PC-3 (cell line): ENCODE data around the gene RBBP8. TPM values are rescaled to one million over a fixed set of nuclear protein-coding genes. Genes with fewer than 3 reads are reported as not detected.

Experiments
- ATAC-seq: fragments of 200-7000 bp; cut with Tn5 transposase; 2 replicates; pipeline ENCODE4 v1.9.1; 2020; ENCODE audit warnings: mild to moderate bottlenecking, moderate library complexity
- BruUV-seq: library from RNA; stranded (reverse); fragments of 400-500 nt; replicated peaks from 2 replicates; lab custom pipeline; 2021; lab: Mats Ljungman, UMichigan
- CTCF ChIA-PET: fragments of 300-600 bp; sonication (Branson Sonifier 250); formaldehyde crosslinking; loops from one replicate; lab custom pipeline; 2022; ENCODE audit warnings: antibody characterized with exemption; lab: Charles Lee
- POLR2A ChIA-PET: fragments of 300-600 bp; sonication (Branson Sonifier 250); formaldehyde crosslinking; loops from one replicate; lab custom pipeline; 2022; ENCODE audit warnings: antibody characterized with exemption; ENCODE audit not compliant: unreplicated experiment; lab: Charles Lee
- DNase-seq: peaks from one replicate; pipeline ENCODE4 v3.0.0-alpha.2; 2015
- H2AFZ ChIP-seq: fragments of 300-600 bp; sonication (generic); 2 replicates; pipeline ENCODE4 v1.6.0; 2016; ENCODE audit warnings: antibody characterized with exemption, low read length
- H3F3A ChIP-seq: fragments of 300-600 bp; sonication (generic); one replicate; pipeline ENCODE4 v1.6.0; 2017; ENCODE audit warnings: antibody characterized with exemption, low read length, control low read depth, mild to moderate bottlenecking; ENCODE audit not compliant: unreplicated experiment
- H3K27ac ChIP-seq: fragments of 300-600 bp; sonication (generic); 2 replicates; pipeline ENCODE4 v1.5.1; 2016; ENCODE audit warnings: mild to moderate bottlenecking, low read length
- H3K27me3 ChIP-seq: fragments of 300-600 bp; sonication (generic); 2 replicates; pipeline ENCODE4 v1.6.1; 2016; ENCODE audit warnings: low read length, mixed read lengths
- H3K36me3 ChIP-seq: fragments of 300-600 bp; sonication (generic); 2 replicates; pipeline ENCODE4 v1.6.1; 2016; ENCODE audit warnings: low read depth, mixed run types, low read length, mixed read lengths
- H3K4me1 ChIP-seq: fragments of 300-600 bp; sonication (generic); 2 replicates; pipeline ENCODE4 v1.5.1; 2016; ENCODE audit warnings: low read length; ENCODE audit not compliant: insufficient read depth
- H3K4me2 ChIP-seq: fragments of 300-600 bp; sonication (generic); 2 replicates; pipeline ENCODE4 v1.6.0; 2016; ENCODE audit warnings: low read length
- H3K4me3 ChIP-seq: fragments of 300-600 bp; sonication (generic); 2 replicates; pipeline ENCODE4 v1.5.1; 2016; ENCODE audit warnings: mild to moderate bottlenecking, low read length, mixed read lengths
- H3K79me2 ChIP-seq: fragments of 300-600 bp; sonication (generic); 2 replicates; pipeline ENCODE4 v1.6.1; 2017; ENCODE audit warnings: low read length, mixed read lengths
- H3K9ac ChIP-seq: fragments of 300-600 bp; sonication (generic); 2 replicates; pipeline ENCODE4 v1.6.0; 2016; ENCODE audit warnings: mild to moderate bottlenecking, low read length
- H3K9me2 ChIP-seq: fragments of 300-600 bp; sonication (generic); replicated peaks from 2 replicates; pipeline ENCODE4 v1.6.1; 2016; ENCODE audit warnings: mixed run types, low read length, mixed read lengths
- H3K9me3 ChIP-seq: fragments of 300-600 bp; sonication (generic); 2 replicates; pipeline ENCODE4 v1.6.1; 2016; ENCODE audit warnings: low read length, mixed read lengths
- H4K20me1 ChIP-seq: fragments of 300-600 bp; sonication (generic); 2 replicates; pipeline ENCODE4 v1.6.1; 2016; ENCODE audit warnings: low read length, mixed read lengths
- EZH2 ChIP-seq: fragments of 300-600 bp; sonication (generic); IDR thresholded peaks from one replicate; pipeline ENCODE4 v1.6.1; 2017; ENCODE audit warnings: antibody characterized with exemption, mild to moderate bottlenecking, low read length; ENCODE audit not compliant: unreplicated experiment
- EZH2phosphoT487 ChIP-seq: fragments of 300-600 bp; sonication (generic); IDR thresholded peaks from 2 replicates; pipeline ENCODE4 v1.6.1; 2018; ENCODE audit warnings: mild to moderate bottlenecking, antibody characterized with exemption, low read length, borderline replicate concordance
- intact Hi-C: fragments of 100-400 bp; cut with micrococcal nuclease; formaldehyde crosslinking; loops from 2 replicates; pipeline ENCODE4 v1.9.0; 2023
- total RNA-seq: library from RNA; depleted of rRNA; stranded (reverse); fragments of >200 nt; gene quantifications from 2 replicates; pipeline ENCODE4 v1.2.3, GENCODE V29; 2014
- TF ChIP-seq, protein P1 (sequence below): fragments of 300-600 bp; sonication (generic); conservative IDR thresholded peaks from 2 replicates; pipeline ENCODE4 v1.5.1; 2017; ENCODE audit warnings: antibody characterized with exemption, low read depth, mild to moderate bottlenecking, low read length

RBBP8 gene
- total RNA-seq, 1 experiment from 2014 or later = 31.9 TPM

DNA sequence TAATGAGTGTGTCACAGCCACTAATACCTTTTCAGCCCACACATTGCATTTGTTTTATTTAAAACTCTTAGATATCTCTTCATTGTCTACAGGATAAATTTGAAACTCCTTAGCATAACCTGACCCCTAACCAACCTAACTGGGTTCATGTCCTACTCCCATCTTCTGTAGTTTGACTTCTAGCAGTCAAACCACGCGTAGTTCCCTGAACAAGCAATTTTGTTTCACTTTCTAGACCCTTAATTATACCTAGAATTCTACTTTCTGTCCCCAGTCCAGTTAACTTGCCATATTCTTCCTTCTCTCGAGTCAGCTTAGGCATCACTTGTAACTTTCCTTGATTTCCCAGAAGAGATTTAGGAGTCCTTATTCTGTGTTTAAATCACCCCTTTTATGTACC, 55.1 kb downstream of the RBBP8 start:
- TF ChIP-seq, protein P1, sequence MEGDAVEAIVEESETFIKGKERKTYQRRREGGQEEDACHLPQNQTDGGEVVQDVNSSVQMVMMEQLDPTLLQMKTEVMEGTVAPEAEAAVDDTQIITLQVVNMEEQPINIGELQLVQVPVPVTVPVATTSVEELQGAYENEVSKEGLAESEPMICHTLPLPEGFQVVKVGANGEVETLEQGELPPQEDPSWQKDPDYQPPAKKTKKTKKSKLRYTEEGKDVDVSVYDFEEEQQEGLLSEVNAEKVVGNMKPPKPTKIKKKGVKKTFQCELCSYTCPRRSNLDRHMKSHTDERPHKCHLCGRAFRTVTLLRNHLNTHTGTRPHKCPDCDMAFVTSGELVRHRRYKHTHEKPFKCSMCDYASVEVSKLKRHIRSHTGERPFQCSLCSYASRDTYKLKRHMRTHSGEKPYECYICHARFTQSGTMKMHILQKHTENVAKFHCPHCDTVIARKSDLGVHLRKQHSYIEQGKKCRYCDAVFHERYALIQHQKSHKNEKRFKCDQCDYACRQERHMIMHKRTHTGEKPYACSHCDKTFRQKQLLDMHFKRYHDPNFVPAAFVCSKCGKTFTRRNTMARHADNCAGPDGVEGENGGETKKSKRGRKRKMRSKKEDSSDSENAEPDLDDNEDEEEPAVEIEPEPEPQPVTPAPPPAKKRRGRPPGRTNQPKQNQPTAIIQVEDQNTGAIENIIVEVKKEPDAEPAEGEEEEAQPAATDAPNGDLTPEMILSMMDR = no peak
- TF ChIP-seq EZH2phosphoT487 = no peak
- no peak for TF ChIP-seq EZH2
- intact Hi-C loops = no loop called here
- DNase-seq (no peak), ATAC-seq (no peak)
- Histone ChIP-seq H4K20me1 (no peaks in the 10 kb centered on the region), H3K4me1 (no peaks in the 10 kb centered on the region), H3K27me3 (no peaks in the 10 kb centered on the region), H2AFZ (no peak overlapping the region), H3K9me3 (no peaks in the 10 kb centered on the region), H3F3A (peaks cover 2% of the 10 kb centered on the region), H3K36me3 (peaks cover 20% of the 10 kb centered on the region), H3K4me3 (no peak overlapping the region), H3K27ac (no peak overlapping the region), H3K9ac (no peak overlapping the region), H3K79me2 (no peaks in the 10 kb centered on the region), H3K4me2 (no peak overlapping the region), H3K9me2 (no peaks in the 10 kb centered on the region)
- ChIA-PET POLR2A (interaction anchor here (0.6 kb wide), 1 partner anchor 35 kb away, joined by 3 read pairs; no protein-coding TSS in a partner anchor), CTCF (no interaction called here)
- BruUV-seq = no TSS peak

GRCh38 chr18:22998344-22998743, 65.2 kb downstream of the RBBP8 start:
- no TSS peak for BruUV-seq
- POLR2A ChIA-PET = no interaction called here

DNA sequence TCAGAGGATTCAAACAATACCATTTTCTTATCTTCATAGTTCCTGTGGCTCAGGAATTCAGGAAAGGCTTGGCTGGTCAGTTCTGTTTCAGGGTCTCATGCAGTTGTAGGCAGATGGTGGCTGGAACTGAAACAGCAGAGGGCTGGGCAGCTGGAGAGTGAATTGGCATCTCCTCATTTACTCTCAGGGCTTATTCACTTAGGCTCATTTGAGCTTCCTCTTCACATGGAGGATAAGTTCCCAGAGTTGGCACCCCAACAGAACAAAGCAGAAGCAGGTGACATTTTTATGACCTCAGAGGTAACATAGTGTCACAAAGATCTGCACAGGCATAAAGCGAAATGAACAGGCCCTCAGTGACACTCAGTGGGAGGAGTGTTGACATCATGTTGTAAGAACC, 66.1 kb downstream of the RBBP8 start:
- Histone ChIP-seq H4K20me1 (no peaks in the 10 kb centered on the region), H3K9me2 (no peaks in the 10 kb centered on the region), H3K4me2 (no peak overlapping the region), H3K4me1 (no peaks in the 10 kb centered on the region), H3K79me2 (no peaks in the 10 kb centered on the region), H3K9ac (no peak overlapping the region), H2AFZ (no peak overlapping the region), H3K27ac (no peak overlapping the region), H3K36me3 (peaks cover 5% of the 10 kb centered on the region), H3K4me3 (no peak overlapping the region), H3K9me3 (no peaks in the 10 kb centered on the region), H3F3A (no peaks in the 10 kb centered on the region), H3K27me3 (no peaks in the 10 kb centered on the region)
- no peak for DNase-seq
- TF ChIP-seq EZH2 (no peak), EZH2phosphoT487 (no peak)
- TF ChIP-seq, protein P1 = no peak
- no TSS peak for BruUV-seq
- CTCF ChIA-PET = no interaction called here
- ATAC-seq = no peak
- intact Hi-C loops = no loop called here
- POLR2A ChIA-PET = no interaction called here

More at GRCh38 chr18:22998344-22998743, 65.2 kb downstream of the RBBP8 start:
- H3K9me2 ChIP-seq = no peaks in the 10 kb centered on the region
- no peak for ATAC-seq
- no peaks in the 10 kb centered on the region for H3K27me3 ChIP-seq
- no peaks in the 10 kb centered on the region for H3K4me1 ChIP-seq
- DNase-seq = no peak
- no peaks in the 10 kb centered on the region for H3F3A ChIP-seq
- CTCF ChIA-PET = no interaction called here
- TF ChIP-seq EZH2phosphoT487 = no peak
- TF ChIP-seq EZH2 = no peak
- TF ChIP-seq, protein P1 = no peak
- H3K79me2 ChIP-seq = no peaks in the 10 kb centered on the region
- H3K4me3 ChIP-seq = no peak overlapping the region
- intact Hi-C loops = no loop called here
- H4K20me1 ChIP-seq = no peaks in the 10 kb centered on the region
- no peak overlapping the region for H2AFZ ChIP-seq
- peaks cover 9% of the 10 kb centered on the region for H3K36me3 ChIP-seq
- H3K27ac ChIP-seq = no peak overlapping the region
- no peak overlapping the region for H3K4me2 ChIP-seq
- no peak overlapping the region for H3K9ac ChIP-seq
- H3K9me3 ChIP-seq = no peaks in the 10 kb centered on the region
